Activated CD8-positive, alpha-beta T cell treated with anti-CD3 and anti-CD28 coated beads, Interleukin-2, amount 10 ng/mL, durations not matched to agents 7 days and 5 days (primary cell): ENCODE measurements around the gene SLC19A1. TPM values are rescaled to one million over a fixed set of nuclear protein-coding genes. Genes with fewer than 3 reads are reported as not detected.

Source experiments
- microRNA-seq: library from miRNA; unstranded; fragments of <30 nt; microRNA quantifications from one replicate; pipeline ENCODE4 v1.2.0, GENCODE V29; 2022
- total RNA-seq, 2 experiments: library from RNA; stranded (reverse); gene quantifications; one replicate each; pipeline ENCODE4 v1.2.3, GENCODE V29; 2021

SLC19A1 gene
- total RNA-seq, 2 experiments from 2014 or later: 44.4 to 51.6 TPM

Small RNA genes within 50 kb of the gene (microRNA-seq; reads per million reads assigned to microRNA genes)
- not detected for gene MIR6815

Other genes with a start within 250 kb of the SLC19A1 start
- 10 to 100 TPM; 24.1 to 28.7 TPM for gene COL18A1, start 137.3 kb downstream of the SLC19A1 start, total RNA-seq
- 1 to 10 TPM; 1.3 to 1.4 TPM for gene PCBP3, start 101.3 kb upstream of the SLC19A1 start, total RNA-seq